Neutrophil (primary cell): Measurements from ENCODE around the gene MUC22.
"Not testable (repeated sequence)": the region's sequence is repeated elsewhere in the genome, so short reads cannot be mapped to it uniquely, and the experiment has no call there.

Experiments
- H3K27ac ChIP-seq: fragments of 200-600 bp; sonication (generic); 2 replicates; pipeline ENCODE4 v1.5.1; 2016; ENCODE audit warnings: mild to moderate bottlenecking, moderate library complexity
- H3K27me3 ChIP-seq: fragments of 200-600 bp; sonication (generic); 2 replicates; pipeline ENCODE4 v1.6.0; 2016; ENCODE audit warnings: mild to moderate bottlenecking
- H3K36me3 ChIP-seq: fragments of 200-600 bp; sonication (generic); 2 replicates; pipeline ENCODE4 v1.5.1; 2017
- H3K4me1 ChIP-seq, 2 experiments: fragments of 200-600 bp in 1 of 2; sonication (generic) in 1 of 2; 1 replicate in 1 of 2; 2 replicates in 1 of 2; pipeline versions ENCODE4 v1.5.1 to v1.6.1; 2013 to 2016; ENCODE audit warnings: low read depth in 1 of 2, low read length in 1 of 2, mild to moderate bottlenecking in 1 of 2, moderate library complexity in 1 of 2; ENCODE audit not compliant: control insufficient read depth in 1 of 2, insufficient read depth in 1 of 2
- H3K4me3 ChIP-seq, 2 experiments: fragments of 200-600 bp in 1 of 2; sonication (generic) in 1 of 2; 1 replicate in 1 of 2; 2 replicates in 1 of 2; pipeline ENCODE4 v1.5.1; 2013 to 2016; ENCODE audit warnings: low read depth in 1 of 2, low read length in 1 of 2, mild to moderate bottlenecking in 1 of 2, moderate library complexity in 1 of 2
- H3K9me3 ChIP-seq: fragments of 200-600 bp; sonication (generic); 2 replicates; pipeline ENCODE4 v1.5.1; 2016
- TF ChIP-seq, protein P1 (sequence below): fragments of 200-600 bp; sonication (generic); IDR thresholded peaks from 2 replicates; pipeline ENCODE4 v1.5.1; 2016; ENCODE audit warnings: antibody characterized with exemption

The MUC22 gene

DNA sequence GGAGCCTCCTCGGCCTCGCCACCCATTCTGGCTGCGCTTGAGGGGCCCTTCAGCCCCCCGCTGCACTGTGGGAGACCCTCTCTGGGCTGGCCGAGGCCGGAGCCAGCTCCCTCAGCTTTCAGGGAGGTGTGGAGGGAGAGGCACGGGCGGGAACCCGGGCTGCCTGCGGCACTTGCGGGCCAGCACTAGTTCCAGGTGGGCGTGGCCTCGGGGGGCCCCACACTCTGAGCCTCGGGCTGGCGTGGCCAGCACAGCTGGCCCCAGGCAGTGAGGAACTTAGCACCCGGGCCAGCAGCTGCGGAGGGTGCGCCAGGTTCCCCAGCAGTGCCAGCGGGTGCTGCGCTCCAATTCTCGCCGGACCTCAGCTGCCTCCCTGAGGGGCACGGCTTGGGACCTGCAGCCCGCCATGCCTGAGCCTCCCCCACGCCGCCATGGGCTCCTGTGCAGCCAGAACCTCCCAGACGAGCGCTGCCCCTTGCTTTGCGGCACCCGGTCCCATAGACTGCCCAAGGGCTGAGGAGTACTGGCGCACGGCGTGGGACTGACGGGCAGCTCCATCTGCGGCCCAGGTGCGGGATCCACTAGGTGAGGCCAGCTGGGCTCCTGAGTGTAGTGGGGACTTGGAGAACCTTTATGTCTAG, 6.5 kb downstream of the MUC22 start:
- Histone ChIP-seq H3K9me3 (no peaks in the 10 kb centered on the region), H3K4me3 (no peak overlapping the region), H3K4me1 (no peaks in the 10 kb centered on the region), H3K27me3 (peaks cover 52% of the 10 kb centered on the region), H3K27ac (no peak overlapping the region), H3K36me3 (no peaks in the 10 kb centered on the region)
- TF ChIP-seq, protein P1, sequence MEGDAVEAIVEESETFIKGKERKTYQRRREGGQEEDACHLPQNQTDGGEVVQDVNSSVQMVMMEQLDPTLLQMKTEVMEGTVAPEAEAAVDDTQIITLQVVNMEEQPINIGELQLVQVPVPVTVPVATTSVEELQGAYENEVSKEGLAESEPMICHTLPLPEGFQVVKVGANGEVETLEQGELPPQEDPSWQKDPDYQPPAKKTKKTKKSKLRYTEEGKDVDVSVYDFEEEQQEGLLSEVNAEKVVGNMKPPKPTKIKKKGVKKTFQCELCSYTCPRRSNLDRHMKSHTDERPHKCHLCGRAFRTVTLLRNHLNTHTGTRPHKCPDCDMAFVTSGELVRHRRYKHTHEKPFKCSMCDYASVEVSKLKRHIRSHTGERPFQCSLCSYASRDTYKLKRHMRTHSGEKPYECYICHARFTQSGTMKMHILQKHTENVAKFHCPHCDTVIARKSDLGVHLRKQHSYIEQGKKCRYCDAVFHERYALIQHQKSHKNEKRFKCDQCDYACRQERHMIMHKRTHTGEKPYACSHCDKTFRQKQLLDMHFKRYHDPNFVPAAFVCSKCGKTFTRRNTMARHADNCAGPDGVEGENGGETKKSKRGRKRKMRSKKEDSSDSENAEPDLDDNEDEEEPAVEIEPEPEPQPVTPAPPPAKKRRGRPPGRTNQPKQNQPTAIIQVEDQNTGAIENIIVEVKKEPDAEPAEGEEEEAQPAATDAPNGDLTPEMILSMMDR, result no peak

DNA sequence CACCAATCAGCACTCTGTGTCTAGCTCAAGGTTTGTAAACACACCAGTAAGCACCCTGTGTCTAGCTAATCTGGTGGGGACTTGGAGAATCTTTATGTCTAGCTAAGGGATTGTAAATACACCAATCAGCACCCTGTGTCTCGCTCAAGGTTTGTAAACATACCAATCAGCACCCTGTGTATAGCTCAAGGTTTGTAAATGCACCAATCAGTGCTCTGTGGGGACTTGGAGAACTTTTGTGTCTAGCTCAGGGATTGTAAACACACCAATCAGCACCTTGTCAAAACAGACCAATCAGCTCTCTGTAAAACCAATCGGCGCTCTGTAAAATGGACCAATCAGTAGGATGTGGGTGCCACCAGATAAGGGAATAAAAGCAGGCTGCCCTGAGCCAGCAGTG, 7.2 kb downstream of the MUC22 start:
- H3K4me1 ChIP-seq, H3K4me3 ChIP-seq, H3K36me3 ChIP-seq, H3K27ac ChIP-seq, H3K9me3 ChIP-seq: not testable (repeated sequence)
- H3K27me3 ChIP-seq, result peaks cover 45% of the 10 kb centered on the region

DNA sequence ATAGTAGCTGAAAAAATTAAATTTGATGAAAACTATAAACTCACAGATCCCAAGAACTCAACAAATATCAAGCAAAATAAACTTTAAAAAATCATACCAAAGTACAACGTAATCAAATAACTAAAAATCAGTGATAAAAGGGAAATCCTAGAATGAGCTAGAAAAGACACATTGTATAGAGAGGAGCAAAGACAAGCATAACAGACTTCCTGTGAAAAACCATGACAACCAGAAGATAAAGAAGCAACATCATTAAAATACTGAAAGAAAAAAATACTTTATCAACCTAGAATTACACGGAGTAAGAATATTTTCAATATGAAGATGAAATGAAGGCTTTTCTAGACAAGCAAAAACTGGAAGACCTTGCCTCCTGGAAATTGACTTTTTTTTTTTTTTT, 9.8 kb downstream of the MUC22 start:
- TF ChIP-seq, protein P1, result no peak
- H3K36me3 ChIP-seq, result no peaks in the 10 kb centered on the region
- no peak overlapping the region for H3K4me3 ChIP-seq
- H3K27ac ChIP-seq, result no peak overlapping the region
- peaks cover 39% of the 10 kb centered on the region for H3K27me3 ChIP-seq
- H3K4me1 ChIP-seq, result no peaks in the 10 kb centered on the region
- no peaks in the 10 kb centered on the region for H3K9me3 ChIP-seq

DNA sequence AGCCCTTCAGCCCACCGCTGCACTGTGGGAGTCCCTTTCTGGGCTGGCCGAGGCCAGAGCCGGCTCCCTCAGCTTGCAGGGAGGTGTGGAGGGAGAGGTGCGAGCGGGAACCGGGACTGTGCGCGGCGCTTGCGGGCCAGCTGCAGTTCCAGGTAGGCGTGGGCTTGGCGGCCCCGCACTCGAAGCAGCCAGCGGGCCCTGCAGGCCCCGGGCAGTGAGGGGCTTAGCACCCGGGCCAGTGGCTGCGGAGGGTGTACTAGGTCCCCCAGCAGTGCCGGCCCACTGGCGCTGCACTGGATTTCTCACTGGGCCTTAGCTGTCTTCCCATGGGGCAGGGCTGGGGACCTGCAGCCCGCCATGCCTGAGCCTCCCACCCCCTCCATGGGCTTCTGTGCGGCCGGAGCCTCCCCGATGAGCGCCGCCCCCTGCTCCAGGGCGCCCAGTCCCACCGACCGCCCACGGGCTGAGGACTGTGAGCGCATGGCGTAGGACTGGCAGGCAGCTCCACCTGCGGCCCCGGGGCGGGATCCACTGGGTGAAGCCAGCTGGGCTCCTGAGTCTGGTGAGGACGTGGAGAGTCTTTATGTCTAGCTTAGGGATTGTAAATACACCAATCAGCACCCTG, 10.5 kb downstream of the MUC22 start:
- not testable (repeated sequence) for H3K4me3 ChIP-seq, H3K27ac ChIP-seq, H3K36me3 ChIP-seq, H3K4me1 ChIP-seq, H3K9me3 ChIP-seq
- peaks cover 36% of the 10 kb centered on the region for H3K27me3 ChIP-seq

DNA sequence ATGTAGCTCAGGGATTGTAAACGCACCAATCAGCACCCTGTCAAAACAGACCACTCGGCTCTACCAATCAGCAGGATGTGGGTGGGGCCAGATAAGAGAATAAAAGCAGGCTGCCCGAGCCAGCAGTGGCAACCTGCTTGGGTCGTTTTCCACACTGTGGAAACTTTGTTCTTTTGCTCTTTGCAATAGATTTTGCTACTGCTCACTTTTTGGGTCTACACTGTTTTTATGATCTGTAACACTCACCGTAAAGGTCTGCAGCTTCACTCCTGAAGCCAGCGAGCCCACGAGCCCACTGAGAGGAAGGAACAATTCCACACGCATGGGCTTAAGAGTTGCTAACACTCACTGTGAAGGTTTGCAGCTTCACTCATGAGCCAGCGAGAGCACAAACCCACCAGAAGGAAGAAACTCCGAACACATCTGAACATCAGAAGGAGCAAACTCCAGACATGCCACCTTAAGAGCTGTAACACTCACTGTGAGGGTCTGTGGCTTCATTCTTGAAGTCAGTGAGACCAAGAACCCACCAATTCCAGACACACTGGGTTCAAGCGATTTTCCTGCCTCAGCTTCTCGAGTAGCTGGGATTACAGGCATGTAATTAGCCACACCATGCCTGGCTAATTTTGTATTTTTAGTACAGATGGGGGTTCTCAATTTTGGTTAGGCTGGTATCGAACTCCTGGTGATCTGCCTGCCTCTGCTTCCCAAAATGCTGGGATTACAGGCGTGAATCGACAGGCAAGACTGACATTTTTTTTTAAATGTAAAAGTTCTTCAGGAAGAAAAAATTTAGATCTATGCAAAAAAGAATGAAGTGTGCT, 11.6 kb downstream of the MUC22 start:
- H3K9me3 ChIP-seq, H3K36me3 ChIP-seq, H3K4me3 ChIP-seq, H3K27ac ChIP-seq, H3K4me1 ChIP-seq: not testable (repeated sequence)
- peaks cover 36% of the 10 kb centered on the region for H3K27me3 ChIP-seq

DNA sequence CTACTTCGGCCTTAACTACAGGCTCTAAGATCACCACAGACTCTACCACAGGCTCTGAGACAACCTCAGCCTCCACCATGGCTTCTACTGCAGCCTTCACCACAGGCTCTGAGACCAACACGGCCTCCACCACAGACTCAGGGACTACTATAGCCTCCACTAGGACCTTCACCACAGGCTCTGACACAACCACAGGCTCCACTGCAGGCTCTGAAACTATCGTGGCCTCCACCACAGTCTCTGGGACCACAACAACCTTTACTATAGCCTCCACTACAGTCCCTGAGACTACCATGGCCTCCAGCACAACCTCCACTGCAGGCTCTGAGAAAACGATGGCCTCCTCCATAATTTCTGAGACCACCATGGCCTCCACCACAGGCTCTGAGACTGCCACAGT, 15.3 kb downstream of the MUC22 start:
- TF ChIP-seq, protein P1, result no peak

DNA sequence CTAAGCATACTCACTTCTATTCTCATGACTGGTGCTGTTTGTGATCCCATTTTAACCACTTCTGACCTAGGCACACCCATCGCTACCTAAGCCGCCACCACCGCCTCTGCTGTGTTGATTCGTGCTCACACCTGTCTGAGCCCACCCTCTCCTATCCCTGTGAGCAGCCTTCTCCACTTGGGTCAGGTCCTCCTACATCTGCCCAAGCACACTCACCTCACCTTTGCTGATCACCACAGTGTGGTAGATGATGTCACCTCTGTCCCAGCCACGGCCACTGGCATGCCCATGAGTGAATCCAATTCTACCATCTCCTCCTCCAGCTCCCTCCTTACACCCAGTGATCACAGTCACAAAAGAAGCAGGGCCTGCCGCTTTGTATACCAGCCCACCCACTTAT, 20.8 kb downstream of the MUC22 start:
- Histone ChIP-seq H3K27ac (no peak overlapping the region), H3K27me3 (peaks cover 7% of the 10 kb centered on the region), H3K4me1 (no peaks in the 10 kb centered on the region), H3K4me3 (no peak overlapping the region), H3K36me3 (no peaks in the 10 kb centered on the region), H3K9me3 (no peaks in the 10 kb centered on the region)
- TF ChIP-seq, protein P1, result no peak

More for the DNA sequence above, 15.3 kb downstream of the MUC22 start:
- Histone ChIP-seq H3K27me3 (peaks cover 19% of the 10 kb centered on the region), H3K4me3 (no peak overlapping the region), H3K9me3 (no peaks in the 10 kb centered on the region), H3K27ac (no peak overlapping the region), H3K36me3 (no peaks in the 10 kb centered on the region), H3K4me1 (no peaks in the 10 kb centered on the region)
